Keratinocyte (primary cell): ENCODE results near the gene APBB2. TPM values are rescaled to one million over a fixed set of nuclear protein-coding genes. Genes with fewer than 3 reads are reported as not detected.

Source experiments
- DNase-seq: peaks from one replicate; pipeline ENCODE4 v3.0.0-alpha.2; 2011; ENCODE audit warnings: low read depth, missing footprints, low spot score
- FAIRE-seq: peaks from 2 replicates; lab custom pipeline; 2011; peaks lifted over from hg19 to GRCh38; lab: Jason Lieb, UNC
- H2AFZ ChIP-seq: 2 replicates; pipeline ENCODE4 v1.6.0; 2012; ENCODE audit warnings: low read length, control low read depth, inconsistent platforms; ENCODE audit not compliant: control insufficient read depth
- H3K27ac ChIP-seq: 2 replicates; pipeline ENCODE4 v1.5.1; 2011; ENCODE audit warnings: low read length; ENCODE audit not compliant: control insufficient read depth, insufficient read depth
- H3K27me3 ChIP-seq: 3 replicates; pipeline ENCODE4 v1.6.0; 2011; ENCODE audit warnings: low read length; ENCODE audit not compliant: control insufficient read depth, insufficient read depth; ENCODE audit errors: extremely low read depth
- H3K36me3 ChIP-seq, 2 experiments: 2 replicates in 1 of 2; 3 replicates in 1 of 2; pipeline ENCODE4 v1.5.1; 2011; ENCODE audit warnings: low read length in 2 of 2, mild to moderate bottlenecking in 1 of 2; ENCODE audit not compliant: control insufficient read depth in 2 of 2, insufficient read depth in 2 of 2; ENCODE audit errors: extremely low read depth in 1 of 2
- H3K4me1 ChIP-seq: 3 replicates; pipeline ENCODE4 v1.5.1; 2011; ENCODE audit warnings: low read length; ENCODE audit not compliant: control insufficient read depth, insufficient read depth; ENCODE audit errors: extremely low read depth
- H3K4me2 ChIP-seq: 3 replicates; pipeline ENCODE4 v1.6.0; 2011; ENCODE audit warnings: low read depth, low read length; ENCODE audit not compliant: control insufficient read depth, insufficient read depth; ENCODE audit errors: extremely low read depth
- H3K4me3 ChIP-seq, 3 experiments: fragments of 200-600 bp in 1 of 3; sonication (generic) in 1 of 3; 2 replicates in 2 of 3; 3 replicates in 1 of 3; pipeline ENCODE4 v1.5.1; 2011 to 2016; ENCODE audit warnings: low read length in 3 of 3, mild to moderate bottlenecking in 3 of 3, control low read depth in 2 of 3, inconsistent platforms in 1 of 3, low read depth in 1 of 3, mixed read lengths in 1 of 3, mixed run types in 1 of 3, moderate library complexity in 1 of 3; ENCODE audit not compliant: control insufficient read depth in 2 of 3, insufficient read depth in 2 of 3; ENCODE audit errors: extremely low read depth in 1 of 3
- H3K79me2 ChIP-seq: 2 replicates; pipeline ENCODE4 v1.6.0; 2012; ENCODE audit warnings: low read length; ENCODE audit not compliant: control insufficient read depth, insufficient read depth
- H3K9ac ChIP-seq: 3 replicates; pipeline ENCODE4 v1.6.0; 2011; ENCODE audit warnings: low read length; ENCODE audit not compliant: control insufficient read depth, insufficient read depth; ENCODE audit errors: extremely low read depth
- H3K9me1 ChIP-seq: 3 replicates; pipeline ENCODE4 v1.6.0; 2011; ENCODE audit warnings: low read length; ENCODE audit not compliant: control insufficient read depth, insufficient read depth; ENCODE audit errors: extremely low read depth
- H3K9me3 ChIP-seq: 2 replicates; pipeline ENCODE4 v1.5.1; 2012; ENCODE audit warnings: low read depth, low read length; ENCODE audit not compliant: control insufficient read depth
- H4K20me1 ChIP-seq: 3 replicates; pipeline ENCODE4 v1.6.0; 2011; ENCODE audit warnings: low read length; ENCODE audit not compliant: control insufficient read depth, insufficient read depth; ENCODE audit errors: extremely low read depth
- CTCF ChIP-seq, 3 experiments: IDR thresholded peaks in 1 of 3; conservative IDR thresholded peaks in 1 of 3; optimal IDR thresholded peaks in 1 of 3; 2 replicates in 2 of 3; 3 replicates in 1 of 3; pipeline versions ENCODE3 to v1.5.1; 2011; ENCODE audit warnings: low read length in 3 of 3, mild to moderate bottlenecking in 3 of 3, moderate library complexity in 2 of 3, control low read depth in 1 of 3, inconsistent platforms in 1 of 3; ENCODE audit not compliant: insufficient read depth in 2 of 3; ENCODE audit errors: extremely low read depth in 1 of 3
- EZH2 ChIP-seq: IDR thresholded peaks from one replicate; pipeline ENCODE4 v1.6.1; 2012; ENCODE audit warnings: inconsistent platforms, mild to moderate bottlenecking, low read length, moderate library complexity
- dilution Hi-C: fragments of 300-500 bp; cut with MboI; formaldehyde crosslinking; loops from one replicate; pipeline ENCODE4 v1.7.0; 2020; ENCODE audit warnings: low sequenced_read_pairs; ENCODE audit not compliant: extremely low pct_ligation_motif_present
- polyA plus RNA-seq, 5 experiments: library from polyadenylated mRNA; depleted of rRNA in 3 of 5; stranded (reverse) in 3 of 5; stranded (forward) in 1 of 5; unstranded in 1 of 5; fragments of >200 nt; gene quantifications; 1 replicate in 1 of 5; 2 replicates in 3 of 5; 3 replicates in 1 of 5; pipeline versions ENCODE4 v1.2.1 to v1.2.3, GENCODE V29; 2011 to 2012; ENCODE audit warnings: missing spikeins in 2 of 5, low read depth in 1 of 5, low replicate concordance in 1 of 5

APBB2 gene
- polyA plus RNA-seq, 1 donor (not counting 4 experiments of a cell fraction or from before 2014, with no cell fraction given): 57.3 TPM

GRCh38 chr4:41219421-41219950 lies 5.1 kb upstream of the APBB2 start:
- Histone ChIP-seq H2AFZ (no peak overlapping the region), H3K9me1 (no peaks in the 10 kb centered on the region), H3K9ac (no peak overlapping the region), H3K9me3 (no peaks in the 10 kb centered on the region), H3K4me2 (no peak overlapping the region), H3K36me3 (no peaks in the 10 kb centered on the region), H3K27me3 (no peaks in the 10 kb centered on the region), H3K79me2 (peaks cover 2% of the 10 kb centered on the region), H4K20me1 (no peaks in the 10 kb centered on the region), H3K27ac (no peak overlapping the region), H3K4me1 (peaks cover 23% of the 10 kb centered on the region), H3K4me3 (no peak overlapping the region)
- TF ChIP-seq EZH2 (no peak), CTCF (optimal IDR thresholded peaks at IDR 0.05 in 1 of 3, IDR thresholded peaks at IDR 0.05 in 1 of 3, conservative IDR thresholded peaks at IDR 0.05 in 1 of 3; ENCODE audit: extremely low read depth in 1 of 3, insufficient read depth in 2 of 3, low read length in 3 of 3) (no peak)
- no peak for DNase-seq
- dilution Hi-C loops: no loop called here
- FAIRE-seq: no peak

GRCh38 chr4:41218703-41219102 lies 4.4 kb upstream of the APBB2 start:
- no peaks in the 10 kb centered on the region for H3K9me1 ChIP-seq
- dilution Hi-C loops: no loop called here
- peaks cover 6% of the 10 kb centered on the region for H3K79me2 ChIP-seq
- H4K20me1 ChIP-seq: no peaks in the 10 kb centered on the region
- no peak for TF ChIP-seq CTCF (optimal IDR thresholded peaks at IDR 0.05 in 1 of 3, IDR thresholded peaks at IDR 0.05 in 1 of 3, conservative IDR thresholded peaks at IDR 0.05 in 1 of 3; ENCODE audit: extremely low read depth in 1 of 3, insufficient read depth in 2 of 3, low read length in 3 of 3)
- no peak for TF ChIP-seq EZH2
- peaks cover 23% of the 10 kb centered on the region for H3K4me1 ChIP-seq
- no peak overlapping the region for H3K4me3 ChIP-seq
- H3K9me3 ChIP-seq: no peaks in the 10 kb centered on the region
- no peak overlapping the region for H3K4me2 ChIP-seq
- H3K36me3 ChIP-seq: no peaks in the 10 kb centered on the region
- no peak overlapping the region for H2AFZ ChIP-seq
- DNase-seq (no peak), FAIRE-seq (no peak)
- no peak overlapping the region for H3K27ac ChIP-seq
- no peaks in the 10 kb centered on the region for H3K27me3 ChIP-seq
- no peak overlapping the region for H3K9ac ChIP-seq
